ENCODE data around the gene PDZD2.

DNA sequence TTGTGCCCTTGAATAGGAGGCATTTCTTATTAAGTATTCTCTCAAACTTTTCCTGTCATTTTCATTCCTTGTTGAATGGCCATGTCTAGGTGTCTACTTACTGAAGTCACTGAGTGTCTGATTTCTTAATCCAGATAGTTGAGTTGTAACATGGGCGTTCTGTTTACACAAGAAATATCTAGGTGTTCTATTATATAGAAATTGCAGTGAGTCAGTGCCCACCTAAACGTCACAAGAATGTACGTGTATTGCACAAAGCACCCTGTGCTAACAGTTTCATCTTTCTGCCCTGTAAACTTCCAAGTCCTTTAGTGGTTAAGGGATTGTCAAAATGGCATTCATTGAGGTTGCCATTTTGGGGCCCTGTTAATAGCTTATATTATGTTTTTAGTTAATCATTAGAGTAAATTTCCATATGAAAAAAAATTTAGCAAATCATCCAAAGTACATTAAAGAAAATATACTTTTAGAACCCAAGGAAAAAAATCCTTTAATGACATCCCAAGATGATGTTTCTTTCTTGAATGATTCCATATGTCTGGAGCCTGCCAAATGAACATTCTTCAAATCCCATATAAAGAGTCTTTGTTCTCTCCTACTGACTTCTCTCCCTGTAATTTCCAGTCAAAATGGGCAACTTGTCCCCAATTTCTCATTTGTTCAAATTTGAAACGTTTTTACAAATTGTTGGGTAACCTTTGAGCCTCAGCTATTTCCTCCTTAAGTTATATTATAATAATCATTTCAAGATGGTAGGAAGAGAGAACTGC is 421.0 kb downstream of the PDZD2 start:
- TF ChIP-seq EP300 (IDR thresholded peaks at IDR 0.05), result no peak
- TF ChIP-seq POLR2A (IDR thresholded peaks at IDR 0.05; ENCODE audit: low read depth), result no peak
- TF ChIP-seq, protein P1, sequence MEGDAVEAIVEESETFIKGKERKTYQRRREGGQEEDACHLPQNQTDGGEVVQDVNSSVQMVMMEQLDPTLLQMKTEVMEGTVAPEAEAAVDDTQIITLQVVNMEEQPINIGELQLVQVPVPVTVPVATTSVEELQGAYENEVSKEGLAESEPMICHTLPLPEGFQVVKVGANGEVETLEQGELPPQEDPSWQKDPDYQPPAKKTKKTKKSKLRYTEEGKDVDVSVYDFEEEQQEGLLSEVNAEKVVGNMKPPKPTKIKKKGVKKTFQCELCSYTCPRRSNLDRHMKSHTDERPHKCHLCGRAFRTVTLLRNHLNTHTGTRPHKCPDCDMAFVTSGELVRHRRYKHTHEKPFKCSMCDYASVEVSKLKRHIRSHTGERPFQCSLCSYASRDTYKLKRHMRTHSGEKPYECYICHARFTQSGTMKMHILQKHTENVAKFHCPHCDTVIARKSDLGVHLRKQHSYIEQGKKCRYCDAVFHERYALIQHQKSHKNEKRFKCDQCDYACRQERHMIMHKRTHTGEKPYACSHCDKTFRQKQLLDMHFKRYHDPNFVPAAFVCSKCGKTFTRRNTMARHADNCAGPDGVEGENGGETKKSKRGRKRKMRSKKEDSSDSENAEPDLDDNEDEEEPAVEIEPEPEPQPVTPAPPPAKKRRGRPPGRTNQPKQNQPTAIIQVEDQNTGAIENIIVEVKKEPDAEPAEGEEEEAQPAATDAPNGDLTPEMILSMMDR (IDR thresholded peaks at IDR 0.05), result no peak

Data from esophagus muscularis mucosa (tissue), 4 donors.